ENCODE results near the gene SNORC. TPM values are rescaled to one million over a fixed set of nuclear protein-coding genes. Genes with fewer than 3 reads are reported as not detected.

The SNORC gene
- total RNA-seq, 1 donor from 2014 or later = 3.1 TPM

GRCh38 chr2:232874677-232875223 lies 4.7 kb downstream of the SNORC start:
- Histone ChIP-seq H3K4me1 (ENCODE audit: insufficient read depth, low read length) (no peaks in the 10 kb centered on the region), H3K9ac (ENCODE audit: low read length) (no peak overlapping the region), H4K20me1 (ENCODE audit: insufficient read depth, low read length) (no peaks in the 10 kb centered on the region), H2AFZ (ENCODE audit: low read depth, low read length) (no peak overlapping the region), H3K27ac (ENCODE audit: low read depth, low read length) (no peak overlapping the region), H3K4me2 (ENCODE audit: low read length) (no peak overlapping the region), H3K4me3 (ENCODE audit: insufficient read depth, low read depth, low read length) (no peak overlapping the region), H3K27me3 (ENCODE audit: insufficient read depth, low read length) (no peaks in the 10 kb centered on the region), H3K36me3 (ENCODE audit: insufficient read depth, low read length) (no peaks in the 10 kb centered on the region), H3K9me3 (ENCODE audit: insufficient read depth, low read depth, low read length) (no peaks in the 10 kb centered on the region), H3K79me2 (ENCODE audit: insufficient read depth, low read length) (no peaks in the 10 kb centered on the region)
- Mint-ChIP-seq H3K9me3 (ENCODE audit: unreplicated experiment) (no peaks in the 10 kb centered on the region), H3K27ac (ENCODE audit: unreplicated experiment) (no peak overlapping the region), H3K4me1 (ENCODE audit: low read depth, unreplicated experiment) (peaks cover 1% of the 10 kb centered on the region), H3K27me3 (ENCODE audit: low read depth, unreplicated experiment) (peaks cover 15% of the 10 kb centered on the region), H3K4me3 (ENCODE audit: unreplicated experiment) (no peak overlapping the region), H3K36me3 (ENCODE audit: low read depth, unreplicated experiment) (peaks cover 9% of the 10 kb centered on the region)
- TF ChIP-seq, protein P1, sequence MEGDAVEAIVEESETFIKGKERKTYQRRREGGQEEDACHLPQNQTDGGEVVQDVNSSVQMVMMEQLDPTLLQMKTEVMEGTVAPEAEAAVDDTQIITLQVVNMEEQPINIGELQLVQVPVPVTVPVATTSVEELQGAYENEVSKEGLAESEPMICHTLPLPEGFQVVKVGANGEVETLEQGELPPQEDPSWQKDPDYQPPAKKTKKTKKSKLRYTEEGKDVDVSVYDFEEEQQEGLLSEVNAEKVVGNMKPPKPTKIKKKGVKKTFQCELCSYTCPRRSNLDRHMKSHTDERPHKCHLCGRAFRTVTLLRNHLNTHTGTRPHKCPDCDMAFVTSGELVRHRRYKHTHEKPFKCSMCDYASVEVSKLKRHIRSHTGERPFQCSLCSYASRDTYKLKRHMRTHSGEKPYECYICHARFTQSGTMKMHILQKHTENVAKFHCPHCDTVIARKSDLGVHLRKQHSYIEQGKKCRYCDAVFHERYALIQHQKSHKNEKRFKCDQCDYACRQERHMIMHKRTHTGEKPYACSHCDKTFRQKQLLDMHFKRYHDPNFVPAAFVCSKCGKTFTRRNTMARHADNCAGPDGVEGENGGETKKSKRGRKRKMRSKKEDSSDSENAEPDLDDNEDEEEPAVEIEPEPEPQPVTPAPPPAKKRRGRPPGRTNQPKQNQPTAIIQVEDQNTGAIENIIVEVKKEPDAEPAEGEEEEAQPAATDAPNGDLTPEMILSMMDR (IDR thresholded peaks at IDR 0.05; ENCODE audit: insufficient read depth, low read depth, low read length) = no peak
- TF ChIP-seq EZH2 (IDR thresholded peaks at IDR 0.05; ENCODE audit: insufficient read depth, low read length) = no peak
- FAIRE-seq (no peak), DNase-seq (ENCODE audit: low read depth) (no peak)

GRCh38 chr2:232875256-232876121 lies 5.4 kb downstream of the SNORC start:
- peaks cover 8% of the 10 kb centered on the region for H3K36me3 Mint-ChIP-seq (ENCODE audit: low read depth, unreplicated experiment)
- no peaks in the 10 kb centered on the region for H3K36me3 ChIP-seq (ENCODE audit: insufficient read depth, low read length)
- no peaks in the 10 kb centered on the region for H3K9me3 Mint-ChIP-seq (ENCODE audit: unreplicated experiment)
- no peak overlapping the region for H3K27ac Mint-ChIP-seq (ENCODE audit: unreplicated experiment)
- FAIRE-seq (no peak), DNase-seq (ENCODE audit: low read depth) (no peak)
- H4K20me1 ChIP-seq (ENCODE audit: insufficient read depth, low read length) = no peaks in the 10 kb centered on the region
- peak overlapping the region; percentile 17 for H3K4me3 ChIP-seq (ENCODE audit: insufficient read depth, low read depth, low read length)
- no peaks in the 10 kb centered on the region for H3K79me2 ChIP-seq (ENCODE audit: insufficient read depth, low read length)
- H3K9ac ChIP-seq (ENCODE audit: low read length) = no peak overlapping the region
- H2AFZ ChIP-seq (ENCODE audit: low read depth, low read length) = no peak overlapping the region
- H3K27me3 Mint-ChIP-seq (ENCODE audit: low read depth, unreplicated experiment) = peaks cover 15% of the 10 kb centered on the region
- H3K27ac ChIP-seq (ENCODE audit: low read depth, low read length) = no peak overlapping the region
- H3K4me2 ChIP-seq (ENCODE audit: low read length) = peak overlapping the region; percentile 58
- no peaks in the 10 kb centered on the region for H3K4me1 ChIP-seq (ENCODE audit: insufficient read depth, low read length)
- no peaks in the 10 kb centered on the region for H3K4me1 Mint-ChIP-seq (ENCODE audit: low read depth, unreplicated experiment)
- H3K9me3 ChIP-seq (ENCODE audit: insufficient read depth, low read depth, low read length) = no peaks in the 10 kb centered on the region
- H3K27me3 ChIP-seq (ENCODE audit: insufficient read depth, low read length) = no peaks in the 10 kb centered on the region
- peak; percentile 23 for TF ChIP-seq EZH2 (IDR thresholded peaks at IDR 0.05; ENCODE audit: insufficient read depth, low read length)
- TF ChIP-seq, protein P1 (IDR thresholded peaks at IDR 0.05; ENCODE audit: insufficient read depth, low read depth, low read length) = no peak
- peak overlapping the region; percentile 60 for H3K4me3 Mint-ChIP-seq (ENCODE audit: unreplicated experiment)
